HL-60 (cell line): Measurements from ENCODE around the gene RNF14.
A peak's percentile ranks its signal among the peaks of the same experiment; 100 is the strongest.

Experiments
- DNase-seq, 2 experiments: peaks; one replicate each; pipeline ENCODE4 v3.0.0-alpha.2; 2010 to 2020; ENCODE audit warnings: low read depth in 1 of 2, low spot score in 1 of 2
- H3K27ac ChIP-seq: fragments of 250-450 bp; sonication (Bioruptor Pico); replicated peaks from 2 replicates; pipeline ENCODE4 v1.5.1; 2020; ENCODE audit warnings: mild to moderate bottlenecking, moderate library complexity
- H3K27me3 ChIP-seq: fragments of 250-450 bp; sonication (Bioruptor Pico); 2 replicates; pipeline ENCODE4 v1.5.1; 2021; ENCODE audit warnings: mild to moderate bottlenecking, moderate library complexity; ENCODE audit not compliant: insufficient read depth, poor library complexity, severe bottlenecking
- H3K4me3 ChIP-seq: replicated peaks from 2 replicates; pipeline ENCODE4 v1.5.1; 2011; ENCODE audit warnings: mild to moderate bottlenecking, control low read depth, low read length; ENCODE audit not compliant: insufficient read depth
- GABPA ChIP-seq: IDR thresholded peaks from 2 replicates; pipeline ENCODE4 v1.6.1; 2012; ENCODE audit warnings: low read depth
- POLR2AphosphoS5 ChIP-seq: IDR thresholded peaks from 2 replicates; pipeline ENCODE4 v1.6.1; 2012; ENCODE audit warnings: low read depth
- SPI1 ChIP-seq: IDR thresholded peaks from 2 replicates; pipeline ENCODE4 v1.6.1; 2012; ENCODE audit warnings: low read depth, mild to moderate bottlenecking, borderline replicate concordance
- TF ChIP-seq, protein P1 (sequence below): IDR thresholded peaks from 2 replicates; pipeline ENCODE4 v1.6.1; 2012; ENCODE audit warnings: low read depth; ENCODE audit not compliant: insufficient replicate concordance
- TF ChIP-seq, protein P2 (sequence below): IDR thresholded peaks from one replicate; pipeline ENCODE4 v1.5.1; 2011; ENCODE audit warnings: low read length, control low read depth, inconsistent platforms; ENCODE audit not compliant: insufficient read depth

The RNF14 gene

DNA sequence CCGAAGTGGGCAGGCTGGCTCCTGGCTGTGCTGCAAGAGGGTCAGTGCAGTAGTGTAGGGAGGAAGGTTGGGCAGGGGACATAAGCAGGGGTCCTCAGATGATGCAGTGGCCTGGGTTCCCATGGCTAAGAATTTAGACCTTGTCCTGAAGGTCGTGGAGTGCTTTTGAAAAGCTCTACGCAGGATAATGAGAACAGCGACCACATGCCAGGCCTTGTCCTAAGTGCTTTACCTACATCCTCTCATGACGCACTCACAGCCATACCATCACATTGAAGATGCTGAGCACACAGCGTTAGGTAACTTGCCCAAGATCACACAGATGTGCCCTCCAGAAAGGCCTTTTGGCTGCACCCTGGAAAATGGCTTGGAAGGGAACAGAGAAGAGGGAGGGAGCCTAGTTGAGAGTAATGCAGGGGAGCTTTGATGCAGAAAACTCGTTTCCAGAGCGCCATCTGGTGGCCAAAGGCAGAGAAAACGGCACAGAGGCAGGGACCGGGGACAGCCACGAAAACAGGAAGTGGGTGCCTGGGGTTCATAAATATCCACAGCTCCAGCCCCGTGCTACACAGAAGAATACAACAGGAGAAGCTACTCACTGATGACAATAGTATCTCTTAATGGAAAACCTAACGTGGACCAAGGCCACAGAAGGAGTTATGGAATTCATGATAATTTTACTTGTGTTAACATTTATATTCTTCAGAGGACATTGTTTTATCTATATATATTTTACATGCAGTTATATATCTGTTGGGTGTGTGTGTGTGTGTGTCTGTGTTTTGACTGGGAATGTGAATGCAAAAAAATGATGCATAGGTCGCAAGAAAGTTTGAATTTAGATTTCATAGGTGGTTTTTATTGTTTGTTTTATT, 8.2 kb upstream of the RNF14 start:
- Histone ChIP-seq H3K27ac (no peak overlapping the region), H3K27me3 (no peaks in the 10 kb centered on the region), H3K4me3 (no peak overlapping the region)
- TF ChIP-seq, protein P1, sequence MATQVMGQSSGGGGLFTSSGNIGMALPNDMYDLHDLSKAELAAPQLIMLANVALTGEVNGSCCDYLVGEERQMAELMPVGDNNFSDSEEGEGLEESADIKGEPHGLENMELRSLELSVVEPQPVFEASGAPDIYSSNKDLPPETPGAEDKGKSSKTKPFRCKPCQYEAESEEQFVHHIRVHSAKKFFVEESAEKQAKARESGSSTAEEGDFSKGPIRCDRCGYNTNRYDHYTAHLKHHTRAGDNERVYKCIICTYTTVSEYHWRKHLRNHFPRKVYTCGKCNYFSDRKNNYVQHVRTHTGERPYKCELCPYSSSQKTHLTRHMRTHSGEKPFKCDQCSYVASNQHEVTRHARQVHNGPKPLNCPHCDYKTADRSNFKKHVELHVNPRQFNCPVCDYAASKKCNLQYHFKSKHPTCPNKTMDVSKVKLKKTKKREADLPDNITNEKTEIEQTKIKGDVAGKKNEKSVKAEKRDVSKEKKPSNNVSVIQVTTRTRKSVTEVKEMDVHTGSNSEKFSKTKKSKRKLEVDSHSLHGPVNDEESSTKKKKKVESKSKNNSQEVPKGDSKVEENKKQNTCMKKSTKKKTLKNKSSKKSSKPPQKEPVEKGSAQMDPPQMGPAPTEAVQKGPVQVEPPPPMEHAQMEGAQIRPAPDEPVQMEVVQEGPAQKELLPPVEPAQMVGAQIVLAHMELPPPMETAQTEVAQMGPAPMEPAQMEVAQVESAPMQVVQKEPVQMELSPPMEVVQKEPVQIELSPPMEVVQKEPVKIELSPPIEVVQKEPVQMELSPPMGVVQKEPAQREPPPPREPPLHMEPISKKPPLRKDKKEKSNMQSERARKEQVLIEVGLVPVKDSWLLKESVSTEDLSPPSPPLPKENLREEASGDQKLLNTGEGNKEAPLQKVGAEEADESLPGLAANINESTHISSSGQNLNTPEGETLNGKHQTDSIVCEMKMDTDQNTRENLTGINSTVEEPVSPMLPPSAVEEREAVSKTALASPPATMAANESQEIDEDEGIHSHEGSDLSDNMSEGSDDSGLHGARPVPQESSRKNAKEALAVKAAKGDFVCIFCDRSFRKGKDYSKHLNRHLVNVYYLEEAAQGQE, result no peak
- TF ChIP-seq SPI1, result peak; percentile 99
- TF ChIP-seq, protein P2, sequence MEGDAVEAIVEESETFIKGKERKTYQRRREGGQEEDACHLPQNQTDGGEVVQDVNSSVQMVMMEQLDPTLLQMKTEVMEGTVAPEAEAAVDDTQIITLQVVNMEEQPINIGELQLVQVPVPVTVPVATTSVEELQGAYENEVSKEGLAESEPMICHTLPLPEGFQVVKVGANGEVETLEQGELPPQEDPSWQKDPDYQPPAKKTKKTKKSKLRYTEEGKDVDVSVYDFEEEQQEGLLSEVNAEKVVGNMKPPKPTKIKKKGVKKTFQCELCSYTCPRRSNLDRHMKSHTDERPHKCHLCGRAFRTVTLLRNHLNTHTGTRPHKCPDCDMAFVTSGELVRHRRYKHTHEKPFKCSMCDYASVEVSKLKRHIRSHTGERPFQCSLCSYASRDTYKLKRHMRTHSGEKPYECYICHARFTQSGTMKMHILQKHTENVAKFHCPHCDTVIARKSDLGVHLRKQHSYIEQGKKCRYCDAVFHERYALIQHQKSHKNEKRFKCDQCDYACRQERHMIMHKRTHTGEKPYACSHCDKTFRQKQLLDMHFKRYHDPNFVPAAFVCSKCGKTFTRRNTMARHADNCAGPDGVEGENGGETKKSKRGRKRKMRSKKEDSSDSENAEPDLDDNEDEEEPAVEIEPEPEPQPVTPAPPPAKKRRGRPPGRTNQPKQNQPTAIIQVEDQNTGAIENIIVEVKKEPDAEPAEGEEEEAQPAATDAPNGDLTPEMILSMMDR, result peak; percentile 68
- peak; percentile 61 to 92 for DNase-seq

DNA sequence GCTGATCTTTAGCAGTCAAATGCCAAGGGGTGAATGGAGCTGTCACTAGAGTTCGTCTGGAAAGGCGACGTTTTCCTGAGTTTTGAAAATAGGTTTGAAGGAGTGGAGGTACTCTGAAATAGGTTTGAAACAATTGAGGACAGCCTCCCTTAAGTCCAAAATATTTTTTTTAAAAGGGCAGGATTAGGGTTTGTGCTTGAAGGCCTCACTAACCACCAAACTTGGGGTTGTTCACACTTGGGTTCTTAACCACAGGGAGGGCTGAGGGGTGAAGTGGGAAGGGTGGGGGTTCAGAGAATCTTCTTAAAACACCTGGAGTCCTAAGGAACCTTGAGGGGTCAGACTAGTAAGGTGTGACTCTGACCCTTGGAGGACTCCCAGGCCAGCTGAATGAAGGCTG, 7.4 kb upstream of the RNF14 start:
- no peak for DNase-seq
- Histone ChIP-seq H3K27me3 (no peaks in the 10 kb centered on the region), H3K27ac (no peak overlapping the region), H3K4me3 (no peak overlapping the region)
- TF ChIP-seq, protein P1, result no peak
- TF ChIP-seq GABPA, result no peak
- TF ChIP-seq, protein P2, result no peak
- TF ChIP-seq SPI1, result no peak
- TF ChIP-seq POLR2AphosphoS5, result no peak

DNA sequence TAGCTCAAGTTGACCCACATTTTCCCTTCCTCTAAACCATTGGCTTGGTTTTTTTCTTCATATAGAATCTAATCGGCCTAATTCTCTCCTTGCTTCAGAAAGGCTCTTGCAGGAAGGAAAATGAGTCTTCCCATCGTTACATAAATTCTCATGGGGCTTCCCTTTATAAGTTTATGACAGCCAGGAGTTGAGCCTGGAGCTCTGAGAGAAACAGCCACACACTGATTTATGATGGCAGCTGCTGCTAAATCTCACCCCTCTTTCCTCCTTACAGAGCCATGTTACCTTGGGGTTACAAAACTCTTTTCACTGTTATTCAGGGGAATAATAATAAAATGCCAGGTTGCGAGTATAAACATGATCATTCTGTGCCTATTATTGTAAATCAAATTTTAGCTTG, 5.2 kb upstream of the RNF14 start:
- Histone ChIP-seq H3K27ac (no peak overlapping the region), H3K27me3 (no peaks in the 10 kb centered on the region), H3K4me3 (no peak overlapping the region)
- no peak for DNase-seq
- TF ChIP-seq, protein P1, result no peak
- no peak for TF ChIP-seq POLR2AphosphoS5
- TF ChIP-seq SPI1, result no peak
- TF ChIP-seq, protein P2, result no peak
- TF ChIP-seq GABPA, result no peak
